GM23338 (cell line): ENCODE data around the gene RFPL2. TPM values are rescaled to one million over a fixed set of nuclear protein-coding genes. Genes with fewer than 3 reads are reported as not detected.

ENCODE experiments used
- ATAC-seq: fragments of 200-7000 bp; cut with Tn5 transposase; 3 replicates; pipeline ENCODE4 v1.9.1; 2020
- DNase-seq: peaks from one replicate; pipeline ENCODE4 v3.0.0-alpha.2; 2015; ENCODE audit warnings: low spot score
- H2AFZ ChIP-seq: fragments of 200-600 bp; sonication (generic); 2 replicates; pipeline ENCODE4 v1.8.0; 2016; ENCODE audit warnings: antibody characterized with exemption, mild to moderate bottlenecking, moderate library complexity
- H3F3A ChIP-seq: fragments of 200-600 bp; sonication (generic); replicated peaks from 2 replicates; pipeline ENCODE4 v1.8.0; 2017; ENCODE audit warnings: antibody characterized with exemption, mixed run types, low read depth
- H3K27ac ChIP-seq: fragments of 200-600 bp; sonication (generic); 2 replicates; pipeline ENCODE4 v1.6.1; 2016; ENCODE audit warnings: low read depth
- H3K27me3 ChIP-seq: fragments of 200-600 bp; sonication (generic); 2 replicates; pipeline ENCODE4 v1.8.0; 2016; ENCODE audit warnings: mild to moderate bottlenecking, mixed run types, moderate library complexity; ENCODE audit not compliant: insufficient read depth
- H3K36me3 ChIP-seq: fragments of 200-600 bp; sonication (generic); 2 replicates; pipeline ENCODE4 v1.8.0; 2016; ENCODE audit warnings: mild to moderate bottlenecking; ENCODE audit not compliant: insufficient read depth
- H3K4me1 ChIP-seq: fragments of 200-600 bp; sonication (generic); 2 replicates; pipeline ENCODE4 v1.8.0; 2016; ENCODE audit warnings: mild to moderate bottlenecking, moderate library complexity; ENCODE audit not compliant: insufficient read depth
- H3K4me2 ChIP-seq: fragments of 200-600 bp; sonication (generic); 2 replicates; pipeline ENCODE4 v1.7.1; 2017; ENCODE audit warnings: mixed run types
- H3K4me3 ChIP-seq: fragments of 200-600 bp; sonication (generic); 2 replicates; pipeline ENCODE4 v1.6.1; 2016; ENCODE audit warnings: mixed run types
- H3K79me2 ChIP-seq: fragments of 200-600 bp; sonication (generic); replicated peaks from 2 replicates; pipeline ENCODE4 v1.8.0; 2017; ENCODE audit warnings: mild to moderate bottlenecking; ENCODE audit not compliant: insufficient read depth
- H3K9me2 ChIP-seq: fragments of 200-600 bp; sonication (generic); 2 replicates; pipeline ENCODE4 v1.8.0; 2017; ENCODE audit not compliant: insufficient read depth
- H4K20me1 ChIP-seq: fragments of 200-600 bp; sonication (generic); replicated peaks from 2 replicates; pipeline ENCODE4 v1.8.0; 2017; ENCODE audit warnings: mild to moderate bottlenecking; ENCODE audit not compliant: insufficient read depth
- H3K27ac Mint-ChIP-seq: 2 replicates; pipeline ENCODE4 v1.8.0; 2020; ENCODE audit warnings: inconsistent platforms, mild to moderate bottlenecking, moderate library complexity, mixed read lengths
- H3K27me3 Mint-ChIP-seq: 3 replicates; pipeline ENCODE4 v1.8.0; 2022; ENCODE audit warnings: low read depth, mild to moderate bottlenecking, moderate library complexity, mixed read lengths, inconsistent platforms; ENCODE audit not compliant: insufficient read depth, poor library complexity
- H3K36me3 Mint-ChIP-seq: 3 replicates; pipeline ENCODE4 v1.8.0; 2021; ENCODE audit warnings: low read depth, mild to moderate bottlenecking, inconsistent platforms, moderate library complexity, mixed read lengths
- H3K4me1 Mint-ChIP-seq: 3 replicates; pipeline ENCODE4 v1.8.0; 2020; ENCODE audit warnings: mild to moderate bottlenecking, inconsistent platforms, mixed read lengths
- H3K4me3 Mint-ChIP-seq: 3 replicates; pipeline ENCODE4 v1.8.0; 2021; ENCODE audit warnings: moderate library complexity, mild to moderate bottlenecking, inconsistent platforms, mixed read lengths
- H3K9me3 Mint-ChIP-seq: 3 replicates; pipeline ENCODE4 v1.8.0; 2020; ENCODE audit warnings: moderate library complexity, mild to moderate bottlenecking, inconsistent platforms, mixed read lengths
- CREB1 ChIP-seq: fragments of 250-450 bp; sonication (Bioruptor Pico); IDR thresholded peaks from 2 replicates; pipeline ENCODE4 v1.5.0; 2020; ENCODE audit warnings: low read depth, mild to moderate bottlenecking, moderate library complexity
- CTCF ChIP-seq, 2 experiments: fragments of 200-600 bp in 1 of 2; sonication (generic) in 1 of 2; conservative IDR thresholded peaks; 2 replicates each; pipeline versions ENCODE4 v1.5.1 to v1.6.1; 2016 to 2017; ENCODE audit warnings: antibody characterized with exemption in 2 of 2, low read depth in 2 of 2, mild to moderate bottlenecking in 2 of 2, moderate library complexity in 1 of 2
- EZH2 ChIP-seq: fragments of 200-600 bp; sonication (generic); IDR thresholded peaks from one replicate; pipeline ENCODE4 v1.8.0; 2017; ENCODE audit warnings: antibody characterized with exemption, mild to moderate bottlenecking, low read depth; ENCODE audit not compliant: unreplicated experiment
- JUNB ChIP-seq: IDR thresholded peaks from one replicate; pipeline ENCODE4 v1.6.1; 2016; ENCODE audit warnings: antibody characterized with exemption; ENCODE audit not compliant: unreplicated experiment
- NANOG ChIP-seq: IDR thresholded peaks from 2 replicates; pipeline ENCODE4 v1.6.1; 2016; ENCODE audit warnings: antibody characterized with exemption, borderline replicate concordance
- POLR2AphosphoS5 ChIP-seq: IDR thresholded peaks from 2 replicates; pipeline ENCODE4 v1.6.1; 2016; ENCODE audit warnings: antibody characterized with exemption, low read depth
- STAT1 ChIP-seq: IDR thresholded peaks from one replicate; pipeline ENCODE4 v1.6.1; 2016; ENCODE audit warnings: antibody characterized with exemption; ENCODE audit not compliant: unreplicated experiment
- ZNF462 ChIP-seq: fragments of 250-450 bp; sonication (Bioruptor Pico); IDR thresholded peaks from 2 replicates; pipeline ENCODE4 v1.5.0; 2020; ENCODE audit warnings: mild to moderate bottlenecking, moderate library complexity
- polyA plus RNA-seq: library from polyadenylated mRNA; unstranded; fragments of >200 nt; fragmentation: Nextera tagmentation; extraction: Ambion mirVana; gene quantifications from 2 replicates; pipeline ENCODE4 v1.2.1, GENCODE V29; 2016
- total RNA-seq: library from RNA; depleted of rRNA; stranded (reverse); fragments of >200 nt; shearing (Covaris generic); gene quantifications from 2 replicates; pipeline ENCODE4 v1.2.3, GENCODE V29; 2014

RFPL2 gene
- total and polyA plus RNA-seq, 2 experiments from 2014 or later: 0.45 TPM; not detected in 1

GRCh38 chr22:32205974-32206773 is 1.3 kb upstream of the RFPL2 start:
- Histone ChIP-seq H2AFZ (no peak overlapping the region), H3K9me2 (no peaks in the 10 kb centered on the region), H3K4me3 (peak overlapping the region; percentile 56; the same call in 1 of the 2 replicates), H4K20me1 (no peaks in the 10 kb centered on the region), H3K27me3 (peaks cover 56% of the 10 kb centered on the region), H3K27ac (no peak overlapping the region), H3K4me2 (peak overlapping the region; percentile 20; the same call in 1 of the 2 replicates), H3K4me1 (peaks cover 14% of the 10 kb centered on the region; the same call in 1 of the 2 replicates), H3F3A (no peaks in the 10 kb centered on the region), H3K79me2 (no peaks in the 10 kb centered on the region), H3K36me3 (no peaks in the 10 kb centered on the region)
- H3K27me3 Mint-ChIP-seq: peaks cover 56% of the 10 kb centered on the region
- ATAC-seq (peak; percentile 17), DNase-seq (peak; percentile 60)
- no peak overlapping the region for H3K27ac Mint-ChIP-seq
- H3K4me1 Mint-ChIP-seq: peaks cover 48% of the 10 kb centered on the region
- peaks cover 12% of the 10 kb centered on the region for H3K36me3 Mint-ChIP-seq
- H3K4me3 Mint-ChIP-seq: peak overlapping the region; percentile 73
- peaks cover 6% of the 10 kb centered on the region; the same call in 2 of the 3 replicates for H3K9me3 Mint-ChIP-seq
- TF ChIP-seq CTCF (conservative IDR thresholded peaks at IDR 0.05; ENCODE audit: low read depth in 2 of 2) (peak; percentile 34 to 61; a peak in 3 of 4 replicates), POLR2AphosphoS5 (no peak)

- peaks cover 6% of the 10 kb centered on the region; the same call in 2 of the 3 replicates for H3K9me3 Mint-ChIP-seq
- peaks cover 61% of the 10 kb centered on the region for H3K27me3 Mint-ChIP-seq
- Histone ChIP-seq H4K20me1 (no peaks in the 10 kb centered on the region), H3K9me2 (no peaks in the 10 kb centered on the region), H3K27ac (no peak overlapping the region), H3K79me2 (no peaks in the 10 kb centered on the region), H3K27me3 (peaks cover 57% of the 10 kb centered on the region), H3K4me2 (peak overlapping the region; percentile 76), H3K4me3 (peak overlapping the region; percentile 56), H3K4me1 (peaks cover 14% of the 10 kb centered on the region; the same call in 1 of the 2 replicates), H3K36me3 (no peaks in the 10 kb centered on the region), H3F3A (no peaks in the 10 kb centered on the region), H2AFZ (peak overlapping the region; percentile 69)
- peak; percentile 63 for DNase-seq
- H3K4me3 Mint-ChIP-seq: peak overlapping the region; percentile 73
- peaks cover 12% of the 10 kb centered on the region for H3K36me3 Mint-ChIP-seq
- ATAC-seq: peak; percentile 13
- peaks cover 56% of the 10 kb centered on the region for H3K4me1 Mint-ChIP-seq
- no peak overlapping the region for H3K27ac Mint-ChIP-seq
- TF ChIP-seq CTCF (conservative IDR thresholded peaks at IDR 0.05; ENCODE audit: low read depth in 2 of 2): peak in 1 of 2 experiments; percentile 42; a peak in 2 of 4 replicates
- TF ChIP-seq EZH2: peak; percentile 49
- no peak for TF ChIP-seq POLR2AphosphoS5
- no peak for TF ChIP-seq ZNF462 (CRISPR knock-in tag)
- TF ChIP-seq NANOG: no peak
- no peak for TF ChIP-seq JUNB
- TF ChIP-seq CREB1 (CRISPR knock-in tag): no peak
- no peak for TF ChIP-seq STAT1
Measured at GRCh38 chr22:32204040-32204855, 625 bp downstream of the RFPL2 start.
